Ishikawa (cell line): Measurements from ENCODE around the gene APC.

ENCODE experiments used
- CEBPB ChIP-seq: IDR thresholded peaks from 2 replicates; pipeline ENCODE4 v1.6.1; 2012
- CREB1 ChIP-seq: IDR thresholded peaks from 2 replicates; pipeline ENCODE4 v1.6.1; 2012; ENCODE audit warnings: low read depth
- EGR1 ChIP-seq: IDR thresholded peaks from 2 replicates; pipeline ENCODE4 v1.6.1; 2012
- EP300 ChIP-seq: IDR thresholded peaks from 2 replicates; pipeline ENCODE4 v1.6.1; 2012; ENCODE audit warnings: borderline replicate concordance
- FOXM1 ChIP-seq: IDR thresholded peaks from 2 replicates; pipeline ENCODE4 v1.6.1; 2012; ENCODE audit warnings: low read depth, borderline replicate concordance
- MAX ChIP-seq: IDR thresholded peaks from 2 replicates; pipeline ENCODE4 v1.6.1; 2012
- NFIC ChIP-seq: IDR thresholded peaks from 2 replicates; pipeline ENCODE4 v1.6.1; 2012
- RAD21 ChIP-seq: IDR thresholded peaks from 2 replicates; pipeline ENCODE4 v1.6.1; 2012; ENCODE audit warnings: low read depth
- REST ChIP-seq: IDR thresholded peaks from 2 replicates; pipeline ENCODE4 v1.6.1; 2012; ENCODE audit warnings: low read depth, mild to moderate bottlenecking
- TAF1 ChIP-seq: IDR thresholded peaks from 2 replicates; pipeline ENCODE4 v1.6.1; 2012; ENCODE audit warnings: low read depth, mild to moderate bottlenecking
- TCF12 ChIP-seq: IDR thresholded peaks from 2 replicates; pipeline ENCODE4 v1.6.1; 2012; ENCODE audit warnings: low read depth
- TEAD4 ChIP-seq: IDR thresholded peaks from 2 replicates; pipeline ENCODE4 v1.6.1; 2012
- USF1 ChIP-seq: IDR thresholded peaks from 2 replicates; pipeline ENCODE4 v1.6.1; 2012
- YY1 ChIP-seq: IDR thresholded peaks from 2 replicates; pipeline ENCODE4 v1.6.1; 2012; ENCODE audit warnings: low read depth
- ZBTB7A ChIP-seq: IDR thresholded peaks from 2 replicates; pipeline ENCODE4 v1.6.1; 2012; ENCODE audit warnings: low read depth

The APC gene

GRCh38 chr5:112869948-112870347 lies 132.3 kb downstream of the APC start:
- TF ChIP-seq NFIC: no peak
- no peak for TF ChIP-seq FOXM1
- no peak for TF ChIP-seq REST
- TF ChIP-seq EP300: no peak
- TF ChIP-seq TAF1: no peak
- no peak for TF ChIP-seq YY1
- TF ChIP-seq TEAD4: no peak
- no peak for TF ChIP-seq EGR1
- no peak for TF ChIP-seq TCF12
- TF ChIP-seq USF1: no peak
- no peak for TF ChIP-seq ZBTB7A
- TF ChIP-seq CEBPB: no peak
- no peak for TF ChIP-seq RAD21
- no peak for TF ChIP-seq CREB1
- TF ChIP-seq MAX: no peak

- TF ChIP-seq FOXM1 (no peak), TEAD4 (no peak), EGR1 (no peak), TCF12 (no peak), CREB1 (no peak), CEBPB (no peak), MAX (no peak), NFIC (no peak), TAF1 (no peak), RAD21 (no peak), USF1 (no peak), ZBTB7A (no peak)
Measured at GRCh38 chr5:112870966-112871365, 133.3 kb downstream of the APC start.

- no peak for TF ChIP-seq NFIC
- TF ChIP-seq USF1: no peak
- TF ChIP-seq ZBTB7A: no peak
- TF ChIP-seq TEAD4: no peak
- no peak for TF ChIP-seq EP300
- TF ChIP-seq EGR1: no peak
- TF ChIP-seq TAF1: no peak
Measured at GRCh38 chr5:112876362-112876761, 138.7 kb downstream of the APC start.

GRCh38 chr5:112878101-112878500 lies 140.4 kb downstream of the APC start:
- TF ChIP-seq TCF12 (no peak), CEBPB (no peak), REST (no peak), CREB1 (no peak), TEAD4 (no peak), ZBTB7A (no peak), EP300 (no peak), USF1 (no peak), RAD21 (no peak), NFIC (no peak), MAX (no peak), EGR1 (no peak), FOXM1 (no peak), YY1 (no peak), TAF1 (no peak)

- no peak for TF ChIP-seq CREB1
Measured at GRCh38 chr5:112878760-112879159, 141.1 kb downstream of the APC start.
